ENCODE data around the gene MUC22. TPM values are rescaled to one million over a fixed set of nuclear protein-coding genes. Genes with fewer than 3 reads are reported as not detected.
A peak's percentile ranks its signal among the peaks of the same experiment; 100 is the strongest.

MUC22 gene
- total and polyA plus RNA-seq, 4 donors, result not detected

GRCh38 chr6:30981942-30982772 lies 28.1 kb upstream of the MUC22 start (continued):
- TF ChIP-seq CTCF (IDR thresholded peaks at IDR 0.05; ENCODE audit: low read depth, low read length, missing input control) (peak; percentile 28), SP1 (IDR thresholded peaks at IDR 0.05) (no peak), HNF4A (conservative IDR thresholded peaks at IDR 0.05) (no peak)

GRCh38 chr6:30983439-30983838 lies 26.8 kb upstream of the MUC22 start, which contains the start of gene MUC21:
Gene MUC21, plus strand, starts transcription at chr6:30983718. Its CDS starts 241 bp downstream, at chr6:30983959.
- DNase-seq (ENCODE audit: low spot score), result no peak

GRCh38 chr6:30985490-30985889 lies 24.8 kb upstream of the MUC22 start:
- Histone ChIP-seq H3K9ac (ENCODE audit: low read depth in 1 of 2, low read length in 2 of 2) (no peak overlapping the region), H3K4me3 (ENCODE audit: low read depth in 1 of 3, low read length in 3 of 3) (no peak overlapping the region), H3K9me3 (ENCODE audit: control insufficient read depth in 4 of 4, low read length in 3 of 4) (no peaks in the 10 kb centered on the region), H3K4me1 (ENCODE audit: control insufficient read depth in 4 of 4, insufficient read depth in 4 of 4, low read length in 3 of 4) (peaks cover 0 to 8% (median 0%) of the 10 kb centered on the region in 4 donors), H3K27ac (ENCODE audit: low read depth in 1 of 2, low read length in 2 of 2) (no peak overlapping the region), H3K27me3 (ENCODE audit: control insufficient read depth in 4 of 4, insufficient read depth in 4 of 4, low read length in 3 of 4) (no peaks in the 10 kb centered on the region), H3K36me3 (ENCODE audit: control insufficient read depth in 4 of 4, insufficient read depth in 3 of 4, low read depth in 1 of 4, low read length in 3 of 4) (no peaks in the 10 kb centered on the region)
- WGBS, result 88% methylated on average over 5 of the region's 5 CpGs
- TF ChIP-seq SP1 (IDR thresholded peaks at IDR 0.05) (no peak), MAX (IDR thresholded peaks at IDR 0.05) (no peak), RXRA (IDR thresholded peaks at IDR 0.05) (no peak), ATF3 (IDR thresholded peaks at IDR 0.05) (no peak), FOXA2 (IDR thresholded peaks at IDR 0.05) (no peak), GABPA (IDR thresholded peaks at IDR 0.05 in 1 of 2, conservative IDR thresholded peaks at IDR 0.05 in 1 of 2) (no peak), ZBTB33 (IDR thresholded peaks at IDR 0.05) (no peak), EGR1 (IDR thresholded peaks at IDR 0.05; ENCODE audit: low read depth in 2 of 2) (no peak), REST (IDR thresholded peaks at IDR 0.05) (no peak), HNF4G (IDR thresholded peaks at IDR 0.05) (no peak)
- DNase-seq (ENCODE audit: low spot score), result no peak

More at GRCh38 chr6:30983439-30983838, 26.8 kb upstream of the MUC22 start, which contains the start of gene MUC21:
- TF ChIP-seq HNF4G (IDR thresholded peaks at IDR 0.05), result no peak
- no peak for TF ChIP-seq CTCF (IDR thresholded peaks at IDR 0.05; ENCODE audit: low read depth, low read length, missing input control)
- no peak for TF ChIP-seq NR2F2 (IDR thresholded peaks at IDR 0.05)
- no peak for TF ChIP-seq TAF1 (conservative IDR thresholded peaks at IDR 0.05)
- H3K36me3 ChIP-seq (ENCODE audit: control insufficient read depth in 4 of 4, insufficient read depth in 3 of 4, low read depth in 1 of 4, low read length in 3 of 4), result no peaks in the 10 kb centered on the region
- peaks cover 0 to 8% (median 0%) of the 10 kb centered on the region in 4 donors for H3K4me1 ChIP-seq (ENCODE audit: control insufficient read depth in 4 of 4, insufficient read depth in 4 of 4, low read length in 3 of 4)
- H3K27me3 ChIP-seq (ENCODE audit: control insufficient read depth in 4 of 4, insufficient read depth in 4 of 4, low read length in 3 of 4), result no peaks in the 10 kb centered on the region
- no peaks in the 10 kb centered on the region for H3K9me3 ChIP-seq (ENCODE audit: control insufficient read depth in 4 of 4, low read length in 3 of 4)
- 81% methylated on average over 6 of the region's 6 CpGs for WGBS
- no peak within 1 kb of the TSS for H3K4me3 ChIP-seq (ENCODE audit: low read depth in 1 of 3, low read length in 3 of 3)
- no peak within 1 kb of the TSS for H3K9ac ChIP-seq (ENCODE audit: low read depth in 1 of 2, low read length in 2 of 2)
- H3K27ac ChIP-seq (ENCODE audit: low read depth in 1 of 2, low read length in 2 of 2), result no peak within 1 kb of the TSS

Measured in liver (tissue), 9 donors.